ENCODE results near the gene AVPR2.
A peak's percentile ranks its signal among the peaks of the same experiment; 100 is the strongest.

Gene AVPR2

GRCh38 chrX:153939573-153939972 lies 35.1 kb downstream of the AVPR2 start:
- Histone ChIP-seq H3K27ac (ENCODE audit: low read length) (no peak overlapping the region), H3K36me3 (ENCODE audit: control insufficient read depth in 1 of 2, insufficient read depth in 2 of 2, low read length in 2 of 2) (no peaks in the 10 kb centered on the region), H3K4me3 (ENCODE audit: low read depth in 1 of 2, low read length in 2 of 2) (no peak overlapping the region), H3K27me3 (ENCODE audit: low read depth, low read length) (no peaks in the 10 kb centered on the region), H3K4me1 (ENCODE audit: control insufficient read depth in 1 of 2, insufficient read depth in 2 of 2, low read length in 2 of 2) (peaks cover 0 to 13% of the 10 kb centered on the region in 2 donors), H3K9me3 (ENCODE audit: control insufficient read depth in 1 of 2, low read length in 2 of 2) (no peaks in the 10 kb centered on the region)

DNA sequence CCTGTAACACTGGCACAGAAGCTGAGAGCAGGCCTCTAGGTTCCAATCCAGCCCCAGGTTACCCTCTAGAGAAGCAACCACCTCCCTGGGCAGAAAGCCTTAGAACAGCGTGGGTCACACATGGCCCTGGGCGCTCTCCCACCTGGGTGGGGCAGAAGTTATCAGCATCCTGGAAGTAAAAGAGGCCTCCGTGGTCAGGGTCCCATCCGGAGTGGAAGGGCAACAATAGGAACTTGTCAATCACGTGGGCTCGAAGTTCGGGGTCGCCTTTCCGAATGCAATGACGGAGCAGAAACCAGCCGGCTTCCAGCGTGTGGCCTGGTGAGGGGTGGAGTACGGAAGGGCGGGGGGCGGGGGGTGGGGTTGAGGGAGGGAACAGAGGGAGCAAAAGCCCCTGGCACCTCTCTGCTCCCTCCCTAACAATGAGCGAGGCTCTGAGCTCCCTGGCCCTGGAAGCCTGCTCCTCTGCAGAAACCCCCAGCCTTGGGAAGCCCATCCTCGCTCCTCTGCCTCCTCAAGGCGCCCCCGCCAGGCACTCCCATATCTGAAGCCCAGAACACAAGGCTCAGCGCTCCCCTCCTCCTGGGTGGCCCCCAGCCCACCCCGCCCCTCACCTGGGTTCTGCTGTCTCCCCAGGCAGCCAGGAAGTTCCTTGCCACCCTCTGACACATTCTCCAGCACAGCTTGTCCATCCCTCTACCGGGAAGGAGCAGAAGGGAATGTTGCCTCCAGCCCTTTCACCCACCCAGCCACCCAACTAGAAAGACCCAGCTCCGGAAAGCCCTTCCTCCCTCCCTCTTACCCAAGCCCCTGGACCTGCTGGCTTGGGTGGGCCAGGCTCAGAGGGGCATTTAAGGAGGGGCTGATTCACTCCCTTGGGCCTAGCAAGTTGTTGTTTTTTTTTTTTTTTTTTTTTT lies 37.1 kb downstream of the AVPR2 start:
- Histone ChIP-seq H3K27me3 (ENCODE audit: low read depth, low read length) (no peaks in the 10 kb centered on the region), H3K36me3 (ENCODE audit: control insufficient read depth in 1 of 2, insufficient read depth in 2 of 2, low read length in 2 of 2) (no peaks in the 10 kb centered on the region), H3K9me3 (ENCODE audit: control insufficient read depth in 1 of 2, low read length in 2 of 2) (no peaks in the 10 kb centered on the region), H3K27ac (ENCODE audit: low read length) (no peak overlapping the region), H3K4me3 (ENCODE audit: low read depth in 1 of 2, low read length in 2 of 2) (no peak overlapping the region), H3K4me1 (ENCODE audit: control insufficient read depth in 1 of 2, insufficient read depth in 2 of 2, low read length in 2 of 2) (peaks cover 0 to 10% of the 10 kb centered on the region in 2 donors)

- Histone ChIP-seq H3K4me1 (ENCODE audit: control insufficient read depth in 1 of 2, insufficient read depth in 2 of 2, low read length in 2 of 2) (peaks cover 0 to 32% of the 10 kb centered on the region in 2 donors), H3K27me3 (ENCODE audit: low read depth, low read length) (no peaks in the 10 kb centered on the region), H3K36me3 (ENCODE audit: control insufficient read depth in 1 of 2, insufficient read depth in 2 of 2, low read length in 2 of 2) (no peaks in the 10 kb centered on the region), H3K9me3 (ENCODE audit: control insufficient read depth in 1 of 2, low read length in 2 of 2) (no peaks in the 10 kb centered on the region), H3K27ac (ENCODE audit: low read length) (no peak within 1 kb of the TSS), H3K4me3 (ENCODE audit: low read depth in 1 of 2, low read length in 2 of 2) (peak within 1 kb of the TSS; percentile 45 to 58)
These were observed 39.8 kb downstream of the AVPR2 start, which contains the start of gene RENBP for GRCh38 chrX:153944140-153944799. TSS of gene RENBP (minus strand) at chrX:153944643. CDS start at chrX:153944610, 33 bp downstream.

DNA sequence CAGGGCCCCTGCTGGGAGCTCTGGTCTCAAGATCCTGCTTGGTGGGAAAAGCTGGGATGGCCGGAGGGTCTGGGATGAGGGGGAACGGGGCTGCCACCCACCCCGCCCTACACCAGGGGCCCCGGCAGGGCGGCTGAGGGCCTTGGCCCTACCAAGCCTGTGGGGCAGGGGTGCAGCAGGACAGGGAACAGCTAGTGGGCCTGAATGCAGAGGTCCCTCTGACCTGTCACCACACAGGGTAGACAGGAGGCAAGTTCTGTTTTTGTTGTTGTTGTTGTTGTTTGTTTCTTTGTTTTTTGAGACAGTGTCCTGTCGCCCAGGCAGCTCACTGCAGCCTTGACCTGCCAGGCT lies 40.3 kb downstream of the AVPR2 start:
- H3K4me1 ChIP-seq (ENCODE audit: control insufficient read depth in 1 of 2, insufficient read depth in 2 of 2, low read length in 2 of 2) = peaks cover 0 to 37% of the 10 kb centered on the region in 2 donors
- no peaks in the 10 kb centered on the region for H3K27me3 ChIP-seq (ENCODE audit: low read depth, low read length)
- H3K27ac ChIP-seq (ENCODE audit: low read length) = no peak overlapping the region
- H3K4me3 ChIP-seq (ENCODE audit: low read depth in 1 of 2, low read length in 2 of 2) = peak overlapping the region in 1 of 2 donors; percentile 58
- peaks cover 0 to under 1% of the 10 kb centered on the region in 2 donors for H3K36me3 ChIP-seq (ENCODE audit: control insufficient read depth in 1 of 2, insufficient read depth in 2 of 2, low read length in 2 of 2)
- no peaks in the 10 kb centered on the region for H3K9me3 ChIP-seq (ENCODE audit: control insufficient read depth in 1 of 2, low read length in 2 of 2)

GRCh38 chrX:153945956-153946943 lies 41.8 kb downstream of the AVPR2 start:
- Histone ChIP-seq H3K9me3 (ENCODE audit: control insufficient read depth in 1 of 2, low read length in 2 of 2) (no peaks in the 10 kb centered on the region), H3K36me3 (ENCODE audit: control insufficient read depth in 1 of 2, insufficient read depth in 2 of 2, low read length in 2 of 2) (peaks cover 0 to 7% of the 10 kb centered on the region in 2 donors), H3K27me3 (ENCODE audit: low read depth, low read length) (no peaks in the 10 kb centered on the region), H3K4me3 (ENCODE audit: low read depth in 1 of 2, low read length in 2 of 2) (no peak overlapping the region), H3K4me1 (ENCODE audit: control insufficient read depth in 1 of 2, insufficient read depth in 2 of 2, low read length in 2 of 2) (peaks cover 0 to 42% of the 10 kb centered on the region in 2 donors), H3K27ac (ENCODE audit: low read length) (no peak overlapping the region)

DNA sequence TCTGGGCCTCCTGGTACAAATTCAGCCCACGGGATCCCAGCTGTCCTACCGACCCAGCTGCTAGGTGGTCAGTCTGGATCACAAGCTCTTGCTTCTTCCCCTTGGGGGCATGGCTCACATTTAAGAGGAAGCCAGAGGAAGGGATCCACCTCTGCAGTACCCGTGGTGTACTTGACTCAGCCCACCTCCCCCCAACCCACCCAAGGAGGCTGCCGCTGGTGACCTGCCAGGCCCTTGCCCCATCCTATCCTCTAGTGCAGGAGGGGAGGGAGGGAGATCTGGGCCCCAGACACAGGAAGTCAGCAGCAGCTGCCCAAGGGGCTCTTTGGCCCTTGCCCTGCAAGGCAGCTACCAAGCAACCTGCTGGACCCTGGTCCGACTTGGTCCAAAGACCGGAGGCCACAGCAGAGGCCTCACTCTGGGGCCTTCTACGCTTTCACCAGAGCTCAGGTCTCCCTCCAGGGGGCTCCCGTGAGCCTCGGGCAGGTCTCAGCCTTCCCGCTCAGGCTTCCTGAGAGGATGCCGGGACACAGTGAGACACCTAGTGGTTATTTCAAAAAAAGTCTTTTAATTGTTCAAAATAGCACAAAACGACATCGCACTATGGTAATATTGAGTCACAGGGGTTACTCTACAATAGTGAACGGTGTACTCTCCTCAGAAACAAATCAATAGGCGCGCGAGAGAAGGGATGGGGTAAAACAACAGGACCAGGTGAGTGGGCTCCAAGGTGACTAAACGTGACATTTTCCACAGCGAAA lies 42.7 kb downstream of the AVPR2 start:
- Histone ChIP-seq H3K27me3 (ENCODE audit: low read depth, low read length) (no peaks in the 10 kb centered on the region), H3K4me3 (ENCODE audit: low read depth in 1 of 2, low read length in 2 of 2) (no peak overlapping the region), H3K36me3 (ENCODE audit: control insufficient read depth in 1 of 2, insufficient read depth in 2 of 2, low read length in 2 of 2) (peaks cover 0 to 11% of the 10 kb centered on the region in 2 donors), H3K27ac (ENCODE audit: low read length) (no peak overlapping the region), H3K9me3 (ENCODE audit: control insufficient read depth in 1 of 2, low read length in 2 of 2) (no peaks in the 10 kb centered on the region), H3K4me1 (ENCODE audit: control insufficient read depth in 1 of 2, insufficient read depth in 2 of 2, low read length in 2 of 2) (peaks cover 0 to 46% of the 10 kb centered on the region in 2 donors)

GRCh38 chrX:153948002-153948466 lies 43.6 kb downstream of the AVPR2 start:
- Histone ChIP-seq H3K4me1 (ENCODE audit: control insufficient read depth in 1 of 2, insufficient read depth in 2 of 2, low read length in 2 of 2) (peaks cover 0 to 54% of the 10 kb centered on the region in 2 donors), H3K27ac (ENCODE audit: low read length) (no peak overlapping the region), H3K4me3 (ENCODE audit: low read depth in 1 of 2, low read length in 2 of 2) (no peak overlapping the region), H3K27me3 (ENCODE audit: low read depth, low read length) (no peaks in the 10 kb centered on the region), H3K36me3 (ENCODE audit: control insufficient read depth in 1 of 2, insufficient read depth in 2 of 2, low read length in 2 of 2) (peaks cover 0 to 13% of the 10 kb centered on the region in 2 donors), H3K9me3 (ENCODE audit: control insufficient read depth in 1 of 2, low read length in 2 of 2) (no peaks in the 10 kb centered on the region)

- H3K4me3 ChIP-seq (ENCODE audit: low read depth in 1 of 2, low read length in 2 of 2) = no peak overlapping the region
- peaks cover 0 to 47% of the 10 kb centered on the region in 2 donors for H3K4me1 ChIP-seq (ENCODE audit: control insufficient read depth in 1 of 2, insufficient read depth in 2 of 2, low read length in 2 of 2)
- H3K27me3 ChIP-seq (ENCODE audit: low read depth, low read length) = no peaks in the 10 kb centered on the region
- no peak overlapping the region for H3K27ac ChIP-seq (ENCODE audit: low read length)
- no peaks in the 10 kb centered on the region for H3K9me3 ChIP-seq (ENCODE audit: control insufficient read depth in 1 of 2, low read length in 2 of 2)
- peaks cover 0 to 15% of the 10 kb centered on the region in 2 donors for H3K36me3 ChIP-seq (ENCODE audit: control insufficient read depth in 1 of 2, insufficient read depth in 2 of 2, low read length in 2 of 2)
These were observed 44.7 kb downstream of the AVPR2 start for GRCh38 chrX:153948847-153949805.

- Histone ChIP-seq H3K36me3 (ENCODE audit: control insufficient read depth in 1 of 2, insufficient read depth in 2 of 2, low read length in 2 of 2) (peaks cover 0 to 25% of the 10 kb centered on the region in 2 donors), H3K27me3 (ENCODE audit: low read depth, low read length) (no peaks in the 10 kb centered on the region), H3K4me1 (ENCODE audit: control insufficient read depth in 1 of 2, insufficient read depth in 2 of 2, low read length in 2 of 2) (peaks cover 0 to 45% of the 10 kb centered on the region in 2 donors), H3K27ac (ENCODE audit: low read length) (no peak overlapping the region), H3K9me3 (ENCODE audit: control insufficient read depth in 1 of 2, low read length in 2 of 2) (no peaks in the 10 kb centered on the region), H3K4me3 (ENCODE audit: low read depth in 1 of 2, low read length in 2 of 2) (no peak overlapping the region)
These were observed 45.7 kb downstream of the AVPR2 start for GRCh38 chrX:153950127-153950526.
